ENCODE data around the gene RRAS2. TPM values are rescaled to one million over a fixed set of nuclear protein-coding genes. Genes with fewer than 3 reads are reported as not detected.

RRAS2 gene
- total RNA-seq, 1 experiment from 2014 or later: 69.9 TPM

GRCh38 chr11:14336507-14337503 lies 22.2 kb downstream of the RRAS2 start:
- DNase-seq (ENCODE audit: low spot score): peak; percentile 50

GRCh38 chr11:14335712-14336111 lies 23.3 kb downstream of the RRAS2 start:
- DNase-seq (ENCODE audit: low spot score): no peak

- DNase-seq (ENCODE audit: low spot score): no peak
Measured at GRCh38 chr11:14334893-14335292, 24.1 kb downstream of the RRAS2 start.

- DNase-seq (ENCODE audit: low spot score): no peak
Measured at GRCh38 chr11:14334192-14334591, 24.8 kb downstream of the RRAS2 start.

DNA sequence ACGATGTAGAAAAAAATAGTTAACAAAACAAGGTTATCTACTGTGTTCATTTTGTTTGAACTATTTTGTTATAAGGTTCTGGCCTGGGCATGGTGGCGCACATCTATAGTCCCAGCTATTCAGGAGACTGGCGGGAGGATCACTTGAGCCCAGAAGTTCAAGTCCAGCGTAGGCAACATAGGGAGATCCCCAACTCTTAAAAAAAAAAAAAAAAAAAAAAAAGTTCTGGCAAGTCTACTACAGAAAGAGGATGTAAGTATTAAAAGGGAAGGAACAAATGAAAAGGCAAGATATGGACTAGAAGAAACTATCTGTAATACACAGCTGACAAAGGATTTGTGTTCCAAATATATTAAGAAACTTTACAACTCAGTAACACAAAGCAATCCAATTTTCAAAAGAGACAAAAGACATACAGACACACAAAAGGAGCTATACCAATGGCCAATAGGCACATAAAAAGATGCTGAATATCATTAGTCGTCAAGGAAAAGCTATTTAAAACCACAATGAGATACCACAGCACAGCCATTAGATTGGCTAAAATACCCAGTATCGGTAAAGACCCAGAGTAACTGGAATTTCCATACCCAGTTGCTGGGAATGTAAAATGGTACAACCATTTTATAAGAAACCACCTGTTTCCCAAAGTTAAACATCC lies 27.4 kb downstream of the RRAS2 start:
- DNase-seq (ENCODE audit: low spot score): no peak

DNA sequence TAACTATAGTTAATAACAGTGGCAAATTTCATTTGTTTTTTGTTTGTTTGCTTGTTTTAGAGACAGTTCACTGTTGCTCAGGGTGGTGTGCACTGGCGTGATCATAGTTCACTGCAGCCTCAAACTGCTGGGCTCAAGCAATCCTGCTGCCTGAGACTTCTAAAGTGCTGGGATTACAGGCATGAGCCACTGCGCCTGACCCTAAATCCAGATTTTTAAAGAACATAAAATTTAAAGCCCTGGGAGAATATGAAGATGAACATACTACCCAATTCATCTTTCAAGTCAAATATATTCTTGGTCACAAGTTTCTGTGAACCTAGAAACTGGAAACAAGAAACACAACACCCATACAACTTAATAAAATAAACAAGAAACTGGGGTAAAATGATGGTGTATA lies 28.1 kb downstream of the RRAS2 start:
- DNase-seq (ENCODE audit: low spot score): no peak

- DNase-seq (ENCODE audit: low spot score): no peak
Measured at GRCh38 chr11:14329702-14330101, 29.3 kb downstream of the RRAS2 start.

- no peak for DNase-seq (ENCODE audit: low spot score)
Measured at GRCh38 chr11:14327116-14327515, 31.9 kb downstream of the RRAS2 start.

DNA sequence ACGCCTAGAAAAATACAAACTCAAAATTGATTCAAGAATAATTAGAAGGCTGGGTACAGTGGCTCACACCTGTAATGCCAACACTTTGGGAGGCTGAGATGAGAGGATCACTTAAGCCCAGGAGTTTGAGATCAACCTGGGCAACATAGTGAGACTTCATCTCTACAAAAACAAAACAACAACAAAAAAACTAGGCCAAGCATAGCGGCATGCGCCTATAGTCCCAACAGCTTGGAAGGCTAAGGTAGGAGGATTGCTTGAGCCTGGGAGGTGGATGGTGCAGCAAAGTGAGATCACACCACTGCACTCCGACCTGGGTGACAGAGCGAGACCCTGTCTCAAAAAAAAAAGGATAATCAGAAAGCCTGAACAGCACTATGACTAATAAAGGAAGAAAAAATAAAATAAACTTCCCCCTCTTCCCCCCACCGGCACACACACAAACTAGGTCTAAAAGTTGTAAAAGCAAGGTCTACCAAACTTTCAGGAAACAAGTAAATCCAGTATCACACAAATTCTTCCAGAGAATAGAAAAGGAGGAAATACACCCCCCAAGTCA lies 35.8 kb downstream of the RRAS2 start:
- no peak for DNase-seq (ENCODE audit: low spot score)

GRCh38 chr11:14322510-14322909 lies 36.5 kb downstream of the RRAS2 start:
- no peak for DNase-seq (ENCODE audit: low spot score)

DNA sequence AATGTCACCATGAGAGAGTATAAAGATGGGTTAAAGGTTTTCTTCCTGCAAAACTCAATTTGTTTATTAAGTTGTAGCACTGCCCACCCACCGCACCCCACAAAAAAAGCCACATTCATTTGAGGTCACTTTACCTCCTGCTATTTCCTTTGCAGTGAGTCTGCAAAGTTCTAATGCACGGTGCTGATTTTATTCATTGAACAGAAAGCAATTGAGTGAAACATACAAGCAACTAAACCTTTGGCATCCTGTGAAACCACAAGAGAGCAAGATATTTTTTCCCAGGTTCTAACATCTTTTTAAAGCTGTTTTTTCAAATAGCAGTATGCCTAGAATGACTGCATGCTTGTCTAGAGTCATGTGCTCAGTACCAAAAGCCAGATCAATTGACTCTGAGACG lies 39.0 kb downstream of the RRAS2 start:
- DNase-seq (ENCODE audit: low spot score): peak; percentile 71

GRCh38 chr11:14318581-14318981 lies 40.4 kb downstream of the RRAS2 start:
- no peak for DNase-seq (ENCODE audit: low spot score)

DNA sequence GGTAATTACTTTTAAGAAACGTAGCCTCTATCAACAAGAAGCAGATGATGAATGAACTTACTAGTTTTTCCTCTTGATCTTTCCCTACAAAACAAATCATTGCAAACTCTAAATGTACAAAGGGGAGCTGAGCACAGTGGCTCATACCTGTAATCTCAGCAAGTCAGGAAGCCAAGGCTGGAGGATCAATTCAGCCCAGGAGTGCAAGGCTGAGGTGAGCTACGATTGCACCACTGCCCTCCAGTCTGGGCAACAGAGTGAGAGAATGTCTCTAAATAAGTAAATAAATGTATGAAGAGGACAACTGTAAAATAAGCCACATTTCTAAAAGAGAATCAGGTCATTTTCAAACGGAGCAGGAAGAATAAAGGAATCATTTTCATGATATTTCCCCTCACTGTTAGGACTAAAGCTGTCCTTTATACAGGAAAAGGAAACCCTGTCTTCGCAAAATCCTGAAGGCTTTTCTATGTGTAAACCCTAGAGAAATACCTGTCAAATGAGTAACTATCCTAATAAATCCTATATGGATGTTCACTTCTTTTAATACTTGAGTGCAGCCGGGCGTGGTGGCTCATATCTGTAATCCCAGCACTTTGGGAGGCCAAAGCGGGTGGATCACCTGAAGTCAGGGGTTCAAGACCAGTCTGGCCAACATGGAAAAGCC lies 41.2 kb downstream of the RRAS2 start:
- no peak for DNase-seq (ENCODE audit: low spot score)

GRCh38 chr11:14315130-14315529 lies 43.9 kb downstream of the RRAS2 start:
- DNase-seq (ENCODE audit: low spot score): no peak

DNA sequence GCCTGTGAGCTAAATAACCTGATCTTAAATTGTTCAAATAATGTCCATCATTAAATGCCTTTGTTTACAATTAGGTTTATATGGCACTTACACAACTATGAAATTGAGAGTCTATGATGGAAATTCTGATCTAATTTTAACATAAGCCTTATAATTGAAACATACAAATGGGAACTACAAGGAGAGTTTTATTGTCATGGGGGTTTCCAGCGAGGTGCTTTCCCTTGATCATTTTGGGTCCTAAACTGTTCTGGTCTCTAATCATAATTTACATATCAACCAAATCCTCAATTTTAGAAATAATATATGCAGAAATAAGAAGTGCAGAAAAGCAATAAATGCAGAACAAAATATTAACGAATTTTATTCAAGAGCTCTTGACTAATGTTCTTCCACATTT lies 44.9 kb downstream of the RRAS2 start:
- no peak for DNase-seq (ENCODE audit: low spot score)

GRCh38 chr11:14312736-14313438 lies 46.1 kb downstream of the RRAS2 start:
- peak; percentile 14 for DNase-seq (ENCODE audit: low spot score)

DNA sequence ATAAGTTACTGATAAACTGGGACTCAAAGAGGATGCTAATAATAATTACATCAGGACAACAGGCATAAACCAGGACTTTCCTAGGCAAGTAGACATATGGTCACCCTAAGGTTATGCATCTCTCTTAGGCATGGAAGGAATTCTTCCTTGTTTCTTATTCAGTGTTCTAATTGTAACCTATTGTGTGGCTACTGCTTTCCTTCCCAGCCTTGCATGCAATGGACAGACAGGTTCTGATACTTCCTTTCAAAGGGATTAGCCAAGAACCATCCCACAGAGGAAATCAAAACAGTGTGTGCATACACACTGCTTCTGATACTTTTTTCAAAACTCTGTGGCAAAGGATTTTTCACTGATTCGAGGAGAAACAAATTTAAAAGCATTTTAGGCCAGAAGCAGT lies 48.3 kb downstream of the RRAS2 start:
- no peak for DNase-seq (ENCODE audit: low spot score)

DNA sequence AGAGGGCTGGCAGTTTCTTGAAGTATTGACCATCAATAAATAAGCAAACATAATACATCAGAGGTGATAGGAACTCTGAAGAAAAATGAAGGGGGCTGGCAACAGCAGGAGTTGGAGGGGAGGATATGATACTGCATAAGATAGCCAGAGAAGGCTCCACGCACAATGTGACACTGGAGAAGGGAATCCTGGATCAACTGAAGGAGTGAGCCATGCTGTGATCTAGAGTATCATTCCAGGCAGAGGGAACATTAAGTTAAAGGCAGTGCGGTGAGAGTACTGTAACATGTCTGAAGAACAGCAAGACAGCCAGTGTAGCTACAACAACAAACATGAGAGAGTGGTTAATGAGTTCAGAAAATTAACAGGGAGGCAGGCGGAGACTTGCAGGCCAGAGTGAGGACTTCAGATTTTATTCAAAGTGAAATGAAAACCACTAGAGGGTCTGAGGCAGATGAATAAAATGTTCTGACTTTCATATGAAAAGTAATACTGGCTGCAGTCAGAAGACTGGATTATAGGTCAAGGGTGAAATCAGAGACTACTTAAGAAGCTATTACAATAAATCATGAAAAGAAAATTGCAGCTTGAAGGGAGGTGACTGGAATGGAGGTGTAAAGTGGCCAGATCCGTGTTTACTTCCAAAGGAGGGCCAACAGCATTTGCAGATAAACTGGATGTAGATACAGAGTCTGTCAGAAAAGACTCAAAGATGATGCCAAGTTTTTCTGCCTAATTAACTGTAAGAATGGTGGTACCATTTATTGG lies 49.4 kb downstream of the RRAS2 start:
- DNase-seq (ENCODE audit: low spot score): no peak

GRCh38 chr11:14308897-14309387 lies 50.0 kb downstream of the RRAS2 start:
- DNase-seq (ENCODE audit: low spot score): no peak

GRCh38 chr11:14308114-14308896 lies 50.7 kb downstream of the RRAS2 start:
- DNase-seq (ENCODE audit: low spot score): peak; percentile 70
